Fibroblast of peridontal ligament (primary cell): ENCODE measurements around the gene SNAPC4.
"Not testable (repeated sequence)": the region's sequence is repeated elsewhere in the genome, so short reads cannot be mapped to it uniquely, and the experiment has no call there.

Experiments used
- DNase-seq: peaks from one replicate; pipeline ENCODE4 v3.0.0-alpha.2; 2010; ENCODE audit errors: extremely low read depth

The SNAPC4 gene

GRCh38 chr9:136433849-136434579 is 34.0 kb upstream of the SNAPC4 start:
- no peak for DNase-seq

DNA sequence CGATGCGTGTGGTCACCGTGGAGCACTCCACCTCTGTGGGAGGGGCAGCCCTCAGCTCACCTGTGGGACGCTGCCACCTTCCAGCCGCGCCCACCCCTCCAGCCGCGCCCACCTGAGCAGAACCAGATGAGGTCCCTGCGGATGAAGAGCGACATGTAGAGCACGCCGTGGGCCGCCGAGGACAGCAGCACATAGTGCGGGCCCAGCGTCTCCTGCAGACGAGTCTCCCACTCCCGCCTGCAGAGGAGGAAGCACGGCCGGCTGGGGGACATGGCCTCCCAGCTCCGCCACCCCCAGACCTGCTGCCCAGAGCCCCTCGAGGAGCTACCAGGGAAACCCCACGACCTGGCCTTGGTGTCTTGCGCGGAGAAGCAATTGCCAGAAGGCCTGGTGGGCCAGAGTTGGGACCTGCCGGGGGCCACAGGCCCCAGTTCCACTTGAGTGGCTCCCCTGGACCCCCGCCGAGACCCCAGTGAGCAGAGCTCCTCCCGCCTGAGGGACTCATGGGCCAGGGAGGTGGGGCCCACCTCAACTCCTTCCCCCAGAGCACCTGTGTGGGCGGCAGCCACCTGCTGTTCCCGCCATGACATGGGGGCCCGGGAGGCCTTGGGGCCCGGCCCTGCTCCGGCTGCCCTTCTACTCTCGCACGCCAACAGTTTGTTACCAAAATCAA is 33.2 kb upstream of the SNAPC4 start:
- DNase-seq: no peak

DNA sequence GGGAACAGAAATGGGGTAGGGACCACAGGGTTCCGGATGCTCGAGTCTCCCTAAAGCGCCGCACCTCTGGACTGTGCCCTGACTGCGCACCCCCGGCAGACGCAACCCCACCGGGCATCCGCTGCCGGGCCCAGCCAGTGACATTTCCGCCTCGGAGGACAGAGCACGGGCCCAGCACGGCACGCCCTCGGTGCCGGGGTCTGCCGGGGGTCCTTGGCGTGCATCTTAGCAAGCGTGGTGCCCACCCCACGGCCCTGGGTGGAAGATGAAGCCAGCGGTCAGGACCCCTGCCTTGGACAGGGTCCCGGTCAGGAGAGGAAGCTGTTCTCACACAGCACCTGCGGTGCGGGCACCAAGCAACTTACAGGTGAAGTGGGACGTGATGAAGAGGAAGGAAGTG is 32.6 kb upstream of the SNAPC4 start:
- no peak for DNase-seq

- no peak for DNase-seq
These were observed 31.9 kb upstream of the SNAPC4 start for GRCh38 chr9:136431782-136432350.

- no peak for DNase-seq
These were observed 30.7 kb upstream of the SNAPC4 start for GRCh38 chr9:136430588-136431234.

DNA sequence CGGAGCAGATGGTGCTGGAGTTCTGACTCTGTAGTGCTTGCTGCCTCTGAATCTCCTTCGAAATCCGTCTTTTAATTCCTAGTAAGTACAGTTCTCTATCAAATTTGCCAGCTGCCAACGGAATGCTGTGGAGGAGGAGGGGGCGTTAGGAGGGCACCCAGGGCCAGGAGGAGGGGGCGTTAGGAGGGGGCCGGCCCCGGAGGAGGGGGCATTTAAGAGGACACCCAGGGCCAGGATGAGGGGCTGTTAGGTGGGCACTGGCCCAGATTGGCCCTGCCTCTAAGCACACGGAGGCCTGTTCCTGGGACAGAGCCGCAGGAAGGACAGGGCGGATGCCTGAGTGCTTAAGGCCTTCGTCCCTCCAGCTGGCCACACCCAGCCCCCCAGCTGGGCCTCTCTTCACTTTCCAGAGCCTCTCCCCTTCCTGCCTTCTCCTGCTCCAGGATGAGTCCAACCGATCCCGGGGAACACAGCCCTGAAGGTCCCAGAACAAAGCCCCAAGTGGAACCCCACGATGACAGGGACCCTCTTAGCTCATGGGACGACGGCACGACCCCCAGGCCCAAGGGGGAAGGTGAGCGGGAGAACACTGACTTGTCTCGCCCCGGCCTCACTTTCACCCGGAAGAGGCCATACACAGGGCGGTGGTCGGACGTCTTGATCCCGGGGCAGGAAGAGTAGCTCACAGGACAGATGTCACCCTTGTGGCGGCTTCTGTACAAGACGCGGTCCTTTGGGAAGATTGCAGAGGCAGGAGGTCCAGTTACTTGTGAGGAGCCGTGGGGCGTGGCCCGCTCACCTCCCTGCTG is 29.9 kb upstream of the SNAPC4 start:
- no peak for DNase-seq

DNA sequence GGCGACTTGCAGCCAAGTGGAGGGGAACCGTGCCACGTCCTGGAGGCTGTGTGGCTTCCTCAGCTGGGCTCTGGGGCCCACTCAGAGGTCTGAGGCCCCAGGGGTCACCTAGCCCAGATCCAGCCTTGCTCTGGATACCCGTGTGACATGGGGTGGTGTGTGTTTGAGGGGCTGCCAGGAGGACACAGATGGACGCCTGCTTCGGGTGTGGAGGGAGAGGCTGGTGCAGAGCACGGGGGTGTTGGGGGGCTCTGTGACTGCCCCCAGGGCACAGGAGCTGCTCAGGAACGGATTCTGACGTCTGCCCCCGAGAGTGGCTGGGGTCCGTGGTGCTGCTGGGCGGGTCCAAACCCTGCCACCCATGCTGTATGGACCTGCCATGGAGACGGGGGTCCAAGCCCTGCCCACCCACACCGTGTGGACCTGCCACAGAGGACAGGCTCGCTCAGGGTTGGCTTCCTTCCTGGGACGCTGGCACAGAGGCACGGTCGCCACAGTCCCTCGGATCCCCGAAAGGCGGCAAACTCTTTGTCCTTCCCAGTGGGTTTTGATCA is 29.2 kb upstream of the SNAPC4 start:
- no peak for DNase-seq

DNA sequence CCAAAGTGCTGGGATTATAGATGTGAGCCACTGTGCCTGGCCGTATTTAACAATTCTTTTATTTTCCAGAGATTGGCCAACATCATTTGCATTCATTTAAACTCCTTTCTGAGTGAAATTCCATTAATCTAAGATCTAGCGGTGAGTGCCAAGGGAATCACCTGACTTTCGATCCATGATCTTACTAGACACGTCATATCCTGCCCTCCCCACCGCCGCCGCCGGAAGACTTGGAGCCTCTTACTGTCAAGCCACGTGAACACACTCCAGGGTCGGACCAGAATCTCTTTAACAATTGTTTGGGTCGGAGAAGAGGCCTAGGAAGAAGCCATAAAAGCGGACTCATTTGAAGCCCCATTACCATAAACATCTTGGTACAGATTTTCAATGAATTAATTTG is 26.8 kb upstream of the SNAPC4 start:
- no peak for DNase-seq

GRCh38 chr9:136425367-136425766 is 25.4 kb upstream of the SNAPC4 start:
- not testable (repeated sequence) for DNase-seq

DNA sequence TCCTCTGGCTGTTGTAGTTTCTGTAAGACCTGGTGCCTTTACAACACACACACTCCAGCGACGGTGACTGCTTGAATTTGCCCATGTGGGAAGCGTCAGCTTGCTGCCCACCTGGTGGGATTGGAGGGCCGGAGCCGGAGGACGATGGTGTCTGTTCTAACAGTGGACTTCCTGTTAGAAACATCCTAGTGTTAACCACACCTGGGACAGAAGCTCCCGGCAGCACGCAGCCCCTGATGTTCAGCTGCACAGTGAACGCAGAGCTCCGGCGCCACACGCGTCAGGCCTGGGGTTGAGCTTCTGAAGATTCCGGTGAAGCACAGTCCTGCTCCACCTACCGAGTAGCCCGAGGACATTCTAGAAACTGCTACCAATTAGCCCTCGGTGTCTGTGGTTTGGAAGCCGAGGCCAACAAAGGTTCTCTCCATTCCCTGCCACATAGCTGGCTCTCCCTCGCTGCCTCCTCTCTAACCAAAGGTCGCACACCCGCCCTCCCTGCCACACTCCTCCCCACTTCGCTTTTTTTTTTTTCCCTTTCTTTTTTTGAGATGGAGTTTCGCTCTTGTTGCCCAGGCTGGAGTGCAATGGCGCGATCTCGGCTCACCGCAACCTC is 24.9 kb upstream of the SNAPC4 start:
- no peak for DNase-seq

DNA sequence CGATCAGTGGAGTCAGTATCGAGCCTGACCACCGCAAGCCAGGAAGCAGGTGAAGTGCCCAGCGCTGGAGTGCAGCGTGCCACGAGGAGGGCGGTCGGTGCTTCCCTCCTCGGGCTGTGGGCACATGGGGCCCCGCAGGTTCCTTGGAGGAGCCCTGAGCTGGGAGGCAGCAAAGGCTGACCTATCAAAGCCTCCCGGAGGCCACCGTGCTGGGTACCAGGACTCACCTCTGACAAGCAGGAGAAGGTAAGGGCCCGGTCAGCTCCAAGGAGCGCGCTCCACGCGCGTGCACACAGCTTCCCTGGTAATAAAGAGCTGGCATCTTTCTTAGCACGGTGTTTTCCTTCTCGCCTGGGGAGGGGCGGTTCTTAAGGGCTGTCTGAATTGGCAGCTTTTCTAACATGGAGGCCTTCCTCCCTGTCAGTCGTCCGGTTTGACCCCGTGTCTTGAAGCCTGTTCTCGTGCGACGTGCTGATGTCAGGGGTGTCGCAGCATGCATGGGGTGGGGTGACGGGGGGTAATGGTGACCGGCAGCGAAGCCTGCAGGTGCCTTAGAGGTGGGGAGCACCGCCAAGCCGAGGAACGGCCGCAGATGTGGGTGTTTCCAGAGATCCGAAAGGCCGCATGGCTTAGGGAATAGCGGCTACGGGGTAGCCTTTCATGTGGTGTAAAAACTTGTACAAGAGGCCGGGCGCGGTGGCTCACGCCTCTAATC is 23.6 kb upstream of the SNAPC4 start:
- DNase-seq: no peak

DNA sequence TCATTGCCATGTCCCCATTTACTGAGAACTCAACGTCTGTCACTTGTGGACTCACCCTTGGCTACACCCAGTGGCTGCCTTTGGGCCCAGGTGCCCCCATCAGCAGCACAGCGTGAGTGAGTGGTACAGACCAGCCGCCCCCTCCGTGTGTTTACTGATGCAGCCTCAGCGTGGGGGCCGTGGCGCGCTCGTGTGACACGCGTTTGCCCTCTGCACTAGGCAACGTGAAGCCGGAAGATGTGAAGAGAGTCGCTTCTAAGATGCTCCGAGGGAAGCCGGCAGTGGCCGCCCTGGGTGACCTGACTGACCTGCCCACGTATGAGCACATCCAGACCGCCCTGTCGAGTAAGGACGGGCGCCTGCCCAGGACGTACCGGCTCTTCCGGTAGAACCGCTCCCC is 22.9 kb upstream of the SNAPC4 start:
- DNase-seq: no peak

DNA sequence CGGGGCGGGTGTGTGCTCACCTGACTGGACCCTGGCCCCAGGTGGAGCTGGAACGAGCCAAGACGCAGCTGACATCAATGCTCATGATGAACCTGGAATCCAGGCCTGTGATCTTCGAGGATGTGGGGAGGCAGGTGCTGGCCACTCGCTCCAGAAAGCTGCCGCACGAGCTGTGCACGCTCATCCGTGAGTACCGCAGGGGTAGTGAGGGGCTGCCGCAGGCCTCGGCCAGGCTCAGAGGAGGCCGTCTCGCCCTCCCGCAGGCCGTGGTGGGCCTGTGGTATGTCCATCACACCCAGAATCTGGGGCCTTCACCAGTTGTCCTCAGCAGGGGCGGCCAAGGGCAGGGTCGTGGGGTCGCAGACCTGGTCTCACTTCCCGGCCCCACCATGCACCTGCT is 21.8 kb upstream of the SNAPC4 start:
- DNase-seq: no peak

GRCh38 chr9:136419092-136419420 is 19.1 kb upstream of the SNAPC4 start:
- DNase-seq: no peak

GRCh38 chr9:136418182-136419091 is 18.5 kb upstream of the SNAPC4 start:
- DNase-seq: no peak

DNA sequence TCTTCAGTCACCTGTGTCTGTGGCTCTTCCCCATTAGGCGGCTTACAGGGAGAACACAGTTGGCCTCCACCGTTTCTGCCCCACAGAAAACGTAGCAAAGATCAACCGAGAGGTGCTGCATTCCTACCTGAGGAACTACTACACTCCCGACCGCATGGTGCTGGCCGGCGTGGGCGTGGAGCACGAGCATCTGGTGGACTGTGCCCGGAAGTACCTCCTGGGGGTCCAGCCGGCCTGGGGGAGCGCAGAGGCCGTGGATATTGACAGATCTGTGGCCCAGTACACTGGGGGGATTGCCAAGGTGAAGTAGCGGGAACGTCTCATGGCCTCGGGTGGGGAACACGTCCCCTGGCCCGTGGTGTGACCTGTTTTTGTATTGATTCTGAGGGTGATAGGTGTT is 16.9 kb upstream of the SNAPC4 start:
- no peak for DNase-seq

GRCh38 chr9:136416427-136416826 is 16.5 kb upstream of the SNAPC4 start:
- DNase-seq: no peak

DNA sequence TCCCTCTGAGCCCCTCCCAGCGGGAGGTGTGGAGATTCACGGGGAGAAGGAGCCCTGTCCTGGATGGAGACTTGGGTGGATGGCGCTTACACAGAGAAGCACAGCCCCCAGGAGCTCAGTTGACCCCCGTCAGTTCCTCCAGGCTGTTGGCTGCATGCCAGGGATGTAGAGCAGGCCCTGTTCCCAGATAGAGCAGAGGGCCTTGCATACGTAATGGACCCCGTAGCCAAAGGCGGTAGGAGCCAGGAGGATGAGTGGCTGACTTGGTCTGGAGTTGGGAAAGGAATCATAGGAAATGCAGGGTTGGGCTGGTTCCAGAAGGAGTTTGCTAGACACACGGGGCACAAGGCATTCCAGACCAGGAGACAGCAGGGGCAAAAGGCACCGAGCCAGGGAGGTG is 13.0 kb upstream of the SNAPC4 start:
- DNase-seq: no peak

DNA sequence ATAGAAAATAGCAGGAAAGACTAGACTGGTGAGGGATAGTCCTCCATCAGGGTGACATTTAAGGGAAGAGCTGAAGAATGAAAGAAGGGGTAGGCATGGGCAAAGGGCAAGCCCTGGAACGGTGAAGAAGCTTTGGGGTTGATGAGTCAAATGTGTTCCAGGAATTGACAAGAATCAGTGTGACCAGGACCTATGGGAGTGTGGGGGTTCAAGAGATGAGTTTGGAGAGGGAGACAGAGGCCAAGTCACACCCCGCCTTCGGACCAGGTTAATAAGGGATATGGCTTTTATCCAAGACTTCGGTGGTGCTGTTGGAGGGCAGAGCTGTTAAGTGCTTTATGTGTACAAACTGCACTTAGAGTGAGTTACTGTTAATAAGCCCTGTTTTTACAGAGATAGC is 11.4 kb upstream of the SNAPC4 start:
- DNase-seq: no peak
